Measurements from ENCODE around the gene TEX35.
"Not testable (repeated sequence)": the region's sequence is repeated elsewhere in the genome, so short reads cannot be mapped to it uniquely, and the experiment has no call there.

TEX35 gene

DNA sequence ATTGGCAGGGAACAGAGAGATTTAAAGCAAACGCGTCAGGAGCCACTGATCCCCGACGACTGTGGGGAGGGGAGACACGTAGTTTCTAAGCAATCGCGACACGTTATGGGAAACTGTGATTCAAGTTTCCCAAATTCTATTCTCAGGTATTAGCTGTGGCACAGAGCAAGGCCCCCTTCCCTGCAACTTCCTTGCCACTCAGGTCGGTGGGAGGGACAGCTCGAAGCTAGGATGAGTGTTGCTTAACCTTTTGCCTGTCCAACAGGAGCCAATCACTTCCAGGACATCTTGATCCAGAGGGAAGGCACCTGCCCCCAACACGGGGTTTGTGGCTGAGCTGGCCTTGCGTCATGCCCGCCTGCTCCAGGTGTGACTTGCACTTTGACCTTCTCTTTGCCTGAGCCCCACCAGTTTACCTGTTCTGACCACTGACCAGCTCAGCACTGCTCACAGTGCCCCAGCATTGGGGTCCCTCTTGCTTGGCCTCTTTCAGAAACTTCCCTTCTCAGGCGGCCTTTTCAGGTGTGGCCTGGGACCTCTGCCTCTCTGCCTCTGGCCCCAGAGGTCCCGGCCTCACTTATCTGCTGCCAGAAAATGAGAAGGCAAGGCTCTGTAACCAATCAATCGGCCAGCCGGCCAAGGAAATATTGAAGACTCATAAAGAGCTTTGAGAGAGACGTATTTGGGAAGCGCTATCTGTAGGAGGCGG is 24.6 kb downstream of the TEX35 start:
- H3K4me3 ChIP-seq (ENCODE audit: low read depth, low read length): no peak overlapping the region
- no peak for DNase-seq (ENCODE audit: low read depth)

DNA sequence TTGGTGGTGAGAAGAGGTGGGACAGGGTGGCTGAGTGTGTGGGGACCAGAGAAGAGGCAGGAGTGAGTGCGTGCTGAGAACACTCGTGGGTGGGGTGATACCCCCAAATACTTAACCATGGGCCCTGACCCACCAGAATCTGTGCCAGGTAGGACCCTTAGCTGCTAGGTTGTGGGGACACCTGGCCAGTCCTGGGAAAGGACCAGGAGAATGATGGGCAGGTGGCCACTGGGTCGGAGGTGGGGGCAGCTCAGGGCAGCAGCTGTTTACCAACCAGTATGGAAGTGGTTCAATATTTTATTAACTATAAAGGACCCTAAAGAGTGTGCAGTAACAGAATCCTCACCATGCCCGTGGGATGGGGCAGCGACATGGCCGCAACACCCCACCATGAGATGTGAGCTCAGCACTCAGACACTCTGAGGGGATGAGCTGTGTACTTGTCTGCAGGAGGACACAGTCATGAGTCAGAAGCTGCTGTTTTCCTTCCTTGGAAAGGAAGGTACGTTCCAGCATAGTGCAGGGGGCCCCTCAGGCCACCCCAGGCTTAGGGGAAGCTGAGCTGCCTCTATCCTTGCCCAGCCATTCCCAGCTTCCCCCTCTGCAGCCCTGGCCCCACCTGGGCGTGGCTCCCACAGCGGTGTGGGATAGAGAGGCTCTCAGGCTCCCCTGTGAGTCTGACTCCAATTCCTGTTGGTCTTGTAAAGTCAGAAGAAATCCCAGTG is 25.4 kb downstream of the TEX35 start:
- H3K4me3 ChIP-seq (ENCODE audit: low read depth, low read length): no peak overlapping the region

GRCh38 chr1:178539291-178539690 is 26.4 kb downstream of the TEX35 start:
- DNase-seq (ENCODE audit: low read depth): no peak

More for the DNA sequence above, 25.4 kb downstream of the TEX35 start:
- DNase-seq (ENCODE audit: low read depth): peak; percentile 93

GRCh38 chr1:178540204-178540603 is 27.3 kb downstream of the TEX35 start:
- no peak for DNase-seq (ENCODE audit: low read depth)
- H3K4me3 ChIP-seq (ENCODE audit: low read depth, low read length): no peak overlapping the region

More at GRCh38 chr1:178539291-178539690, 26.4 kb downstream of the TEX35 start:
- H3K4me3 ChIP-seq (ENCODE audit: low read depth, low read length): no peak overlapping the region

- peak; percentile 78 for DNase-seq (ENCODE audit: low read depth)
- H3K4me3 ChIP-seq (ENCODE audit: low read depth, low read length): no peak overlapping the region
Observed at GRCh38 chr1:178540646-178541045, 27.7 kb downstream of the TEX35 start.

DNA sequence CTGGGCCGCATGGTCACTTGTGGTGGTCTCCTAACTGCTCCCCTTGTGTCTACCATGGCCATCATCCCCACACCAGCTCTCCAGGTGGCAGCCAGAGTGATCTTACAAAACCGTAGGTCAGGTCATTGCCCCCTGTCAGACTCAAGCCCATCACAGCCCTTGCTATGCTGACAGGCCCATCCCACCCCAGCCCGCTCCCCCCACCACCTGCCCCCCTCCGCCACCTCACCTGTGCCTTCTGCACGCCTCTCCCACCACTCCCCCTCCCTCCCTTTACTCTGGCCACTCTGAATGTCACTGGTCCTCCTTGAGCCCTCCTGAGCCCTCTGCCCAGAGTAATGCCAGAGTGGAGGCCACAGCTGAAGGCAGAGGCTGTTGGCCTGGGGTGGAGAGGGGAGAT is 28.5 kb downstream of the TEX35 start:
- no peak for DNase-seq (ENCODE audit: low read depth)

DNA sequence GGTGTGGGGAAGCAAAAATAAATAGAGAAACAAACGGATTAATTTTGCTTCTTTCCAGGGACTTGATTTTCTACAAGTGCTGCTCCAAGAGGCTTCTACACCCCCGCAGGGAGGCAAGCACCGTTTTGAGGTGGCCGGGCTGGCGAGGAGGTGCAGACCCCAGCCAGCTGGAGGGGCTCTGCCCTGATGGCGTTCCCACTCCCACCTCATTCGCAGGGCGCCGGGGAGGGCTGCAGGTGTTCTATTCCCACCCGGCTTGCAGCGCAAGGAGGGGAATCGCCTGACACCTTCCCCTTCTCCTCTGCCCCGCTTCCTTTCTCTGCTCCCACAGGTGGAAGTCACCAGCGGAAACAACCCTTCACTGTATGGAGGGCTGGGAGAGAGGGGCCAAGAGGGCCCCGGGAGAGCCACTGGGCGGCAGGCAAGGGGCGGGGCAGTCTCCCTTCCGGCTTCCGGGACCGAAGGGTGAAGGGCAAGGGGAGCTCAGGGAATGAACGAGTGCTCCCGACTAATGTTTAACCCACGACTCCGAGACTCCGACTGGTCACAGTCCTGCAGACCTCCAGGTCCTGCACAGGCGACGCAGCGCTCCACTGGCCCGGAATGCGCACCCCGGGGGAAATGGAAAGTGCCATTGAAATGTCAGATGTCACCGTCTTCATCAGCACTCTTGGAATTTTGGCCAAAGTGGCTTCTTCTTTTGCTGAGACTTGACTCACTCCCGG is 29.1 kb downstream of the TEX35 start:
- no peak for DNase-seq (ENCODE audit: low read depth)
- peak overlapping the region; percentile 75 for H3K4me3 ChIP-seq (ENCODE audit: low read depth, low read length)

More for the DNA sequence above, 28.5 kb downstream of the TEX35 start:
- H3K4me3 ChIP-seq (ENCODE audit: low read depth, low read length): no peak overlapping the region

DNA sequence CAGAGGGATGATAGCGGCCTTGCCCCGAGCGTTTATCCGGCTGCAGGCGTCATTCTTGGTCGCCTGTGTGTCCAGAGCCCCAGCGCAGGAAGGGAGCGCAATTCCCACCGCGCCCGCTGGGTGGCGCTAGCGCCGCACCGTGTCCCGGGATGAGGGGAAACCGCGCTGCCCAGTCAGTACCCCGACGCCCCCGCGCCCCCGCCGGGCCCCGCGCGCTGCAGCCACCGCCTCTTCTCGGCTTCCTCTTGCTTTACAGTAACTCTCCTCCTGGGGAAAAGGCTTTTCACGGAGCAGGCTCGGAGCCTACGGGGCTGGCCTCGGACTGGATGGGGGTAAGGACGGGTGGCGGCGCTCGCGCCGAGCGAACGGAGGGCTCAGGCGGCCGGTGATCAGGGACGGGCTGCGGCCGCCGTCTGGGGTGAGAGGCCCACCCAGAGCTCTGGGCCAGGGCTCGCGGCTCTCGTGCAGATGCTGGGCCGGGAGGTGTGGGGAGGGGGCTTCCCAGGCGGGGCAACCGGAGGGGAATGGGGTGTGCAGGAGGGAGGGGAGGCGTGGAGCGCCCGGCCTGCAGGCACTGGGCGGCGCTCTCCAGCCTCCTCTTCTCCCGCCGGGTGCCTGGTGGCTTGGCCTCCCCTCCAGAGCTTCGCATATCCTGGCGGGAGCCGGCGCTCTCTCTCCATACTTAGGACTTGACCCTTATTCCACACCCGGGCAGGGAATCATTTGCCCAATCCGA is 29.8 kb downstream of the TEX35 start:
- DNase-seq (ENCODE audit: low read depth): peak; percentile 69

GRCh38 chr1:178543290-178543607 is 30.3 kb downstream of the TEX35 start:
- peak overlapping the region; percentile 75 for H3K4me3 ChIP-seq (ENCODE audit: low read depth, low read length)
- no peak for DNase-seq (ENCODE audit: low read depth)

More for the DNA sequence above, 29.8 kb downstream of the TEX35 start:
- peak overlapping the region; percentile 75 for H3K4me3 ChIP-seq (ENCODE audit: low read depth, low read length)

DNA sequence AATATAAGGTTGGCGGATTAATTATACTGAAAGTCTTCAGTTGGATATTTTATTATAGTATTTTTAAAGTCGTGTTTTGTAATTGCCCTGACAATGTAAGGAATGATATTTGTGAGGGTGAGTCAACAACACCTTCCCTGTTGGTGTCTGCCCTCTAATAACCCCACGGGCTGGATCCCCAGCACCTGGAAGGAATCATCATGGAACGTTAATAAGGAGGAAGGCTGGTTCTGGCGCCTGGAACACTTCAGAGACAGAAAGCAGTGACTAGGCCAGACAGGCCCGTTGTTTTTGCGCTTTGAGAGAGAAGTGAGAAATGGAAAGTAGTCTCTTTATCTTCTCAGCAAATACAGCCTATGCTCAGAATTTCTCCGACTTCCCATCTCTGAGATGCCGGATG is 31.6 kb downstream of the TEX35 start:
- no peak overlapping the region for H3K4me3 ChIP-seq (ENCODE audit: low read depth, low read length)
- DNase-seq (ENCODE audit: low read depth): no peak

- no peak for DNase-seq (ENCODE audit: low read depth)
- no peak overlapping the region for H3K4me3 ChIP-seq (ENCODE audit: low read depth, low read length)
Observed at GRCh38 chr1:178548108-178548507, 35.2 kb downstream of the TEX35 start.

- DNase-seq (ENCODE audit: low read depth): no peak
- H3K4me3 ChIP-seq (ENCODE audit: low read depth, low read length): no peak overlapping the region
Observed at GRCh38 chr1:178551307-178551706, 38.4 kb downstream of the TEX35 start.

GRCh38 chr1:178551940-178552339 is 39.0 kb downstream of the TEX35 start:
- H3K4me3 ChIP-seq (ENCODE audit: low read depth, low read length): no peak overlapping the region
- DNase-seq (ENCODE audit: low read depth): no peak

GRCh38 chr1:178552856-178553255 is 39.9 kb downstream of the TEX35 start:
- DNase-seq (ENCODE audit: low read depth): no peak
- no peak overlapping the region for H3K4me3 ChIP-seq (ENCODE audit: low read depth, low read length)

- H3K4me3 ChIP-seq (ENCODE audit: low read depth, low read length); DNase-seq (ENCODE audit: low read depth): not testable (repeated sequence)
Observed at GRCh38 chr1:178554351-178554750, 41.4 kb downstream of the TEX35 start.

DNA sequence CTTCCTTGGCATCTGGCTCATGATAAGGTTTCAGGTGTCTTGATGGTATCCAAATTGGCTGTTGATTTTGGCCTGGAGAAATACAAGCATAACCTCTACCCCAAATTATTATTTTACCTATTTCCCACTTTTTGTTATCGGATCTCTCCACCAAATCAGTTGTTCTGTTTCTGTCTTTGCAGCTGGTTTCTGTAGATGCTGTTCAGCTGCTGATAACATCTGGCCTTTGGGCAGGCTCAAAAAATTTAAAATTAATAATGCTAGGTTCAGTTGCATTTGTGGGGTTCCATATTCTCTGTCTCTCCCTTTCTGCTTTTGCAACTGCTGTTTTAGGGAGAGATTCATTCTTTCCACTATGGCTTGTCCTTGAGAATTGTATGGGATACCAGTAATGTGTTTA is 42.7 kb downstream of the TEX35 start:
- DNase-seq (ENCODE audit: low read depth); H3K4me3 ChIP-seq (ENCODE audit: low read depth, low read length): not testable (repeated sequence)

- DNase-seq (ENCODE audit: low read depth); H3K4me3 ChIP-seq (ENCODE audit: low read depth, low read length): not testable (repeated sequence)
Observed at GRCh38 chr1:178558816-178559215, 45.9 kb downstream of the TEX35 start.

- H3K4me3 ChIP-seq (ENCODE audit: low read depth, low read length): no peak overlapping the region
- no peak for DNase-seq (ENCODE audit: low read depth)
Observed at GRCh38 chr1:178560871-178561376, 48.0 kb downstream of the TEX35 start.

DNA sequence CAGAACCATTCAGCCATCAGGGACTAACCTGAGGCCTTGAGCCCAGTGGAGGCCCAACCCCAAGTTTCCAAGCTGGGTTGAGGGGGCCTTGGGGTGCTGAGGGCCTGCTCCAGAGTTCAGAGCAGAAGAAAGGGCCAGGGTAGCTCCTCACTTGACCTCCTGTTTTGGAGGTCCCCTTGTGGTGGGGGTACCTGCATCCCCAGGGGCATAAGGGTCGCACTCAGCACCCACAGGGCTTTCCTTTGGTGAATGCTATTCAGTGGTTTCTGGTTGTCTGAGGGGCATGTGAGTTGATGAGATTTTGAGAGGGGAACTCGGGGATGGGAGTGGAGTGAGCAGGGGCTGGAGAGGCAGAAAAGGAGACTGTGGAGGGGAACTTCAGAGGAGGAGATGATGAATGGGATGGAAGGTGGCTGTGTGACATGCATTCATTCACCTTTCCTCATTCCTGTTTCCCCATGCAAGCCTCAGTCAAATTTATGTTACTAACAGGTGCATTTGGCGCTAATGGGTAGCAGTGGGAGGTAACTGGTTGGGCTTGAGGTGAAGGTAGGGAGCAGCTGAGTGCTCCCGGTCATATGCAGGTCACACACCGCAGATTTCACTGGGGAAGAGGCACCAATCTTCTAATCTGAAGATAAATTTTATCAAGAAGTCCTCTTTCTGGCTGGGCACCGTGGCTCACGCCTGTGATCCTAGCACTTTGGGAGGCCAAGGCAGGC is 50.4 kb downstream of the TEX35 start:
- DNase-seq (ENCODE audit: low read depth): no peak
- H3K4me3 ChIP-seq (ENCODE audit: low read depth, low read length): no peak overlapping the region

Data from skeletal muscle cell (primary cell).